HG03103 (cell line): ENCODE results near the gene PROB1.
A peak's percentile ranks its signal among the peaks of the same experiment; 100 is the strongest.
"Not testable (repeated sequence)": the region's sequence is repeated elsewhere in the genome, so short reads cannot be mapped to it uniquely, and the experiment has no call there.

ENCODE experiments used
- ATAC-seq: cut with Tn5 transposase; IDR thresholded peaks from one replicate; pipeline ENCODE4 v1.9.1; 2021; ENCODE audit warnings: low read depth; ENCODE audit not compliant: unreplicated experiment

The PROB1 gene

GRCh38 chr5:139413963-139414362, 19.1 kb upstream of the PROB1 start:
- no peak for ATAC-seq

GRCh38 chr5:139413153-139413552, 18.2 kb upstream of the PROB1 start:
- ATAC-seq = no peak

GRCh38 chr5:139410993-139411828, 16.3 kb upstream of the PROB1 start:
- ATAC-seq = no peak

GRCh38 chr5:139410121-139410992, 15.5 kb upstream of the PROB1 start:
- ATAC-seq = no peak

DNA sequence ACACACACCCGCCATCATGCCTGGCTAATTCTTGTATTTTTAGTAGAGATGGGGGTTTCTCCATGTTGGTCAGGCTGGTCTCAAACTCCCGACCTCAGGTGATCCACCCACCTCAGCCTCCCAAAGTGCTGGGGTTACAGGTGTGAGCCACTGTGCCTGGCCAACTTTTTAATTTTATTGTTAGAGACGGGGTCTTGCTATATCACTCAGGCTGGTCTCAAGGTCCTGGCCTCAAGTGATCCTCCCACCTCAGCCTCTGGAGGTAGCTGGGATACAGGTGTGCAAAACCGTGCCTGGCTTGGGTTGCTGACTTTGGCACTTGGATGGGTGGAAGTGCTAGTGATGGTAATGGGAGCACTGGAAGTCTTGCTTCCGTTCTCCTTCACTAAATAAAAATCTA, 14.2 kb upstream of the PROB1 start:
- ATAC-seq = not testable (repeated sequence)

DNA sequence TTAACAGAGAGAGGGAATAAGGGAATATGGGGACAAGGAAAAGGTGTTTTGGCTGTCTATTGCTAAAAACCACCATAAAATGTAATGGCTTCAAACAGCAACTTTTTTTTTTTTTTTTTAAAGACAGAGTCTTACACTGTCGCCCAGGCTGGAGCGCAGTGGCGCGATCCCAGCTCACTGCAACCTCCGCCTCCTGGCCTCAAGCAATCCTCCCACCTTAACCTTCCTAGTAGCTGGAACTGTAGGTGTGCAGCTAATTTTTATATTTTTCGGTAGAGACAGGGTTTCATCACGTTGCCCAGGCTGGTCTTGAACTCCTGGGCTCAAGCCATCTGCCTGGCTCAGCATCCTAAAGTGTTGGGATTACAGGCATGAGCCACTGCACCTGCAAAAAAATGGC, 13.3 kb upstream of the PROB1 start:
- ATAC-seq = no peak

DNA sequence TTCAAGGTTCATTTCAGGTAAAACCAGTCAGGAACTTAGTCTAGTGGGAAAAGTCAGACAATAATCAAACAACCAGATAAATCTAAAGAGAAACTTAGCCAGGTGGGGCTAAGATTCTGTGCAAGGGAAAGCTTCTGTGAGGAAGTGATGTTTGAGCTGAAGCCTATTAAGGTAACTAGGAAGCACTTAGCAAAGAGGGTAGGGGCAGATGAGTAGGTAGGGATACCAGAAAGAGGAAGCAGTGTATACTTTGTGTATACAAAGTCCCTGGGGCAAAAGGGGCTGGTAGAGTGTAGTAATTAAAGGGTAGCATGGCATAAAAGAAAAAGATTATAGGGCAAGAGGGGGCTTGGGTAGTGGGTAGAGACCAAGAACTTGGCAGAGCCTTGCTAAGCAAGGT, 12.6 kb upstream of the PROB1 start:
- ATAC-seq = no peak

- ATAC-seq = no peak
Observed at GRCh38 chr5:139406963-139407362, 12.1 kb upstream of the PROB1 start.

DNA sequence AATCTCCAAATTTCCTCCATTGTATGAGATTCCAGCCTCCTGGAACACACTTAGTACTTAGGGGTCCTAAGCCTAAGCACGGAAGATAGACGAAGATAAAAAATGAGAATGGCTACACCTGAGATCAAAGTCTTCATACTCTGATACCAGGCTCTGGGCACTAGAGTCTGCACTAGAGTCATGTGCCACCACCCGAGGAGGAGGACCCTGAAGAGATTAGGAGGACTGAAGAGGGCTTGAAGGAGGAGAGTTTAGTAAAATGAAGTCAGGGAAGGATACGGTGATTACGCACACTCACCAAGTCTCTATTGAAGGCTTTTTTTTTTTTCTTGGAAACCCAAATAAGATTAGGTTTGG, 9.6 kb upstream of the PROB1 start:
- no peak for ATAC-seq

DNA sequence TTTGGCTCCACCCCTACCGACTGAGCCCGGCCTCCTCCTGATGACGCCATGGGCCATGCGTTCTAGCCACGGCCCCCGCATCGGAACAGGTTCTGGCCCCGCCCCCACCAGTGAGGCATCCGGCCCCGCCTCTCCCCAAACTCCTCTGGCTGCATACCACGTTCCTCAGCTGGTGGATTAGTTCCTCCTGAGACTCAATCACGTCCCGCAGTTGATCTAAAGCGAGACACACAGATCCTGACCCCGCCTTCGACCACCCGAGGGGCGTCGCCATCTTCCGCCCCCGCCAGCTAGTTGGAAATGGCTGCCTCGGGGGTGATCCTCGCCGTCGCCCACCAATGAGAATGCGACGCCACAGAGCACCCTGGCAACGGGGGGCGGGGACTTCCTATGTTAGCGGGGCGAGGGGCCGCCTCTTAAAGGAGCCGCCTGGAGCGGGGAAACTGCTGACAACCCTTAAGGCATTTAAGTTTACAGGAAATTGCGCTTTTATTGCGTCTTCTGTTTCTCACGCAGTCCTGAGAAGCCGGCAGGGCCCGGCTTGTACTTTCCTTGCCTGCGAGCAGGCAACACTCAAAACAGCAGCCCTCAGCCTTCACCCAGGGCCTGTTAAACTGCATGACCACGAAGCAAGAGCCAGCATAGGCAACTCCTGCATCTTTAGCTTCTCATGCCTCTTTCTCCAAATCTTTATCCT, 9.0 kb upstream of the PROB1 start, which contains the start of gene SPATA24:
SPATA24 (minus strand) TSS at position 303 of the 697 bp plus-strand sequence; CDS start at position 274, 29 bp downstream.
- peak; percentile 81 for ATAC-seq

GRCh38 chr5:139403418-139403786, 8.5 kb upstream of the PROB1 start:
- ATAC-seq = no peak

GRCh38 chr5:139402561-139403158, 7.8 kb upstream of the PROB1 start:
- no peak for ATAC-seq

DNA sequence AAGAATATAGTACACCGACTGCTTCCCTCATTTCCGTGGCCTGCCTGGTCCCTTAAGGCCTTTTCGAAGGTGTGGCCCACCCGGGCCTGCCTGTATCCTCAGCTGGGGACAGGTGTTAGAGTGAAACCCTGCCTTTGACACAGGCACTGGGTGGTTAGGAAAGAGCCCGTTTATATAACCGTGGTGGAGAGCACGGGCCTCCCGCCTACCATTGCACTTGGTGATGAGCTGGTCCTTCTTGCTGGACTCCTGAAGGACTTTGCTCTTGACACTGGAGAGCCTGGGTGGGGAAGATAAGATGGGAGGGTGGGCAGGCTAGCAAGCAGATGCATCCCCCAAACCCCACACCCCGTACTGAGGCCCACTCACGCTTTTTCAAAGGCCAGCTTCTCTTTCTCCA, 6.6 kb upstream of the PROB1 start:
- ATAC-seq = no peak

GRCh38 chr5:139399501-139400121, 4.7 kb upstream of the PROB1 start:
- ATAC-seq = no peak

DNA sequence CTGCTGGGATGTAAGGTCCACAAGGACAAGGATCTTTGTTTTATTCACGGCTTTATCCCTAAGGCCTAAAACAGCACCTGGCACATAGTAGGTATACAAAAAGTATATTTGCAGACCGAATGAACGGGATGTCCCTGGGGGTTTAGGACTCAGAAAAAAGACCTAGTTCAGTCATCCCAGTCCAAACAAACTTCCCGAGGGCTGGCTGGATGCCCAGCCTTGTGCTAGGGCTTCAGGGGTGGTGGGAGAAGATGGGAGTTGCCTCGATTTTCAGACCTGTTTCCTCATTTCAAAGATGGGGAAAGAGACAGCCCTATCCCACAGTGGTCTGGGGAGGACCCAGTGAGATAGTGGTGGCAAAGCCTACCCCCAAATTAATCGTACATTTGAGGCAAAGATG, 3.0 kb upstream of the PROB1 start:
- ATAC-seq = no peak

DNA sequence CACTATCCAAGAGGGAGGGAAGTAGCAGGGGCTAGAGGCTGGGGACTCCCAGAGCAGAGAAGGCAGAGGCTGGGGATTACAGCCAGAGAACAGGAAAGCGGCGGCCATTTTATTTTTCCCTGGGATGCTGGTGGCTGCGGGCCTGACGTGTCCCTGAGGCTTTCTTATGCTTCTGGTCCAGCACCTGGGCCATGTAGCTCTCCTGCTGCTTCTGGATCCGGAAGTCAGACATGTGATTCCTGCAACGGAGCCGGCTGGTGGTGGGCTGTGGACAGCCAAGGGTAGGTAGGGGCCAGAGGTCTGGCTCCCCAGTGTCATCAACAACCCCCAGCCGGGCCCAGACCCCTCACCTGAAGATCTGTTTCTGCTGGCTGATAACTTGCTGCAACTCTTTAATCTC, 1.8 kb upstream of the PROB1 start:
- ATAC-seq = no peak

GRCh38 chr5:139395844-139396640, 1.1 kb upstream of the PROB1 start:
- ATAC-seq = no peak

GRCh38 chr5:139394123-139394653, 716 bp downstream of the PROB1 start:
- ATAC-seq = no peak

DNA sequence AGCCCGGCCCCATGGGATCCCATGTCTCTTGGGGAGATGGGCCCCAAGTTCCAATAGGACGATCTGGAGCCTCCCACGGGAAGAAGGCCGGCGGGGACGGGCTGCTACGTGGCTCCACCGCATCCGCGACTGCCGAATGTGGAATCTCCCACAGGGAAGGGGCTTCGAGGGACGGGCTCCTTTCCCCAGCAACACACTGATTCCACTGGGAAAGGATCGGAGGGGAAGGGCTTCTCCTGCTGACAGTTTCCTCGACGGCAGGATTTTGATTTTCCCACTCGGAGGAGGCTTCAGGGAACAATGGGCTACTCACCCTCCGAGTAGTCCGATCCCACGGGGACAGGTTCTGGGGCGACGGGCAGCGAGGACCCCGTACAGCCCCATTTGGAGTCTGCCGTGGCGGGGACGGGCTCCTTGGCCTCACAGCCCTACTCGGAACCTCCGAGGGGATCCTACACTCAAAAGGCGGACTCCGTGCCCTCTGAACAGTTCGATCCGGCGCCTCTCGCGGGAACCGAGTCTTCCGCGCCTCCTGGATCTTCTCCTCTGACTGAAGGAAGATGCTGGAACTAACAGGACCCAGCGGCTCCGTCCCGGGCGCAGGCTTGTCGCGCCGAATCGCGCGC, 1.3 kb downstream of the PROB1 start:
- no peak for ATAC-seq
